Peyer's patch (tissue), 4 donors: ENCODE data around the gene RPA1. TPM values are rescaled to one million over a fixed set of nuclear protein-coding genes. Genes with fewer than 3 reads are reported as not detected.

Experiments
- DNase-seq, 3 donors: peaks; one replicate each; pipeline ENCODE4 v3.0.0-alpha.2; 2017 to 2019
- H3K27ac ChIP-seq, 4 donors: fragments of 200-600 bp; sonication (generic); one replicate each; pipeline ENCODE4 v1.5.1; 2016 to 2019
- H3K27me3 ChIP-seq, 2 donors: fragments of 200-600 bp; sonication (generic); one replicate each; pipeline ENCODE4 v1.5.1; 2019
- H3K36me3 ChIP-seq, 3 donors: fragments of 200-600 bp; sonication (generic); one replicate each; pipeline ENCODE4 v1.5.1; 2016 to 2019
- H3K4me1 ChIP-seq, 4 donors: fragments of 200-600 bp; sonication (generic); one replicate each; pipeline ENCODE4 v1.5.1; 2016 to 2019
- H3K4me3 ChIP-seq, 4 donors: fragments of 200-600 bp; sonication (generic); 1 replicate in 3 of 4; 2 replicates in 1 of 4; pipeline ENCODE4 v1.5.1; 2016 to 2019; ENCODE audit warnings: mild to moderate bottlenecking in 1 of 4
- H3K9me3 ChIP-seq, 4 donors: fragments of 200-600 bp; sonication (generic); one replicate each; pipeline ENCODE4 v1.5.1; 2016 to 2019; ENCODE audit warnings: mild to moderate bottlenecking in 1 of 4
- POLR2A ChIP-seq, 2 donors: fragments of 450-650 bp; IDR thresholded peaks; one replicate each; pipeline ENCODE4 v1.5.1; 2017; ENCODE audit warnings: antibody characterized with exemption in 2 of 2, mild to moderate bottlenecking in 2 of 2, moderate library complexity in 2 of 2
- total RNA-seq, 4 donors: library from RNA; depleted of rRNA; stranded (reverse); fragments of >200 nt; gene quantifications; one replicate each; pipeline ENCODE4 v1.1.0, GENCODE V29; 2016
- TF ChIP-seq, protein P1 (sequence below), 6 experiments: fragments of 450-650 bp in 4 of 6; fragments of 200-600 bp in 2 of 6; sonication (generic) in 1 of 6; IDR thresholded peaks; one replicate each; pipeline ENCODE4 v1.5.1; 2017 to 2019; ENCODE audit warnings: antibody characterized with exemption in 6 of 6, mild to moderate bottlenecking in 3 of 6, moderate library complexity in 1 of 6

RPA1 gene
- total RNA-seq, 4 donors from 2014 or later, result 17.2 to 32.2 (median 26.0) TPM

DNA sequence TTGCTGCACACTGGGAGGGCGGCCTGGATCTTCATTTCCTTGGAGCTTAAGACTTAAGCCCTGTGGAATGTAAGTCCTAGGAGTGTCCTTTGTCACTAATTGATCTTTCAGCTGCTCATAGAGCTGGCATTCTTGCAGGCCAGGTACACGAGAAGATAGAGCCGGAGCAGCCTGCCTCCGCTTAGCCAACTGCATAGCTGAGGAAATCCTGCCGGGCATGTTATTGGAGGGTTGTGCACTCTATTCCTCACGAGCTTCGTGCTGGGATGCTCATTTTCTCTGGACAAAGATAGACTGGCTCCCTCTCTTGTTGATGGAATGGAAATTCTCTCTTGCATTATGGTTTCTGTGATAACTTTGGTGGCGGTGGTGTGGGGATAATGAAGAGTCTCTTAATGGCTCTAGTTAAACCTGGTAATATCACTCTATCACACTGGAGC, 76.9 kb downstream of the RPA1 start:
- H3K36me3 ChIP-seq, result no peaks in the 10 kb centered on the region
- H3K27me3 ChIP-seq, result peaks cover 0 to 15% of the 10 kb centered on the region in 2 donors
- H3K9me3 ChIP-seq, result no peaks in the 10 kb centered on the region
- TF ChIP-seq POLR2A (IDR thresholded peaks at IDR 0.05), result no peak
- TF ChIP-seq, protein P1, sequence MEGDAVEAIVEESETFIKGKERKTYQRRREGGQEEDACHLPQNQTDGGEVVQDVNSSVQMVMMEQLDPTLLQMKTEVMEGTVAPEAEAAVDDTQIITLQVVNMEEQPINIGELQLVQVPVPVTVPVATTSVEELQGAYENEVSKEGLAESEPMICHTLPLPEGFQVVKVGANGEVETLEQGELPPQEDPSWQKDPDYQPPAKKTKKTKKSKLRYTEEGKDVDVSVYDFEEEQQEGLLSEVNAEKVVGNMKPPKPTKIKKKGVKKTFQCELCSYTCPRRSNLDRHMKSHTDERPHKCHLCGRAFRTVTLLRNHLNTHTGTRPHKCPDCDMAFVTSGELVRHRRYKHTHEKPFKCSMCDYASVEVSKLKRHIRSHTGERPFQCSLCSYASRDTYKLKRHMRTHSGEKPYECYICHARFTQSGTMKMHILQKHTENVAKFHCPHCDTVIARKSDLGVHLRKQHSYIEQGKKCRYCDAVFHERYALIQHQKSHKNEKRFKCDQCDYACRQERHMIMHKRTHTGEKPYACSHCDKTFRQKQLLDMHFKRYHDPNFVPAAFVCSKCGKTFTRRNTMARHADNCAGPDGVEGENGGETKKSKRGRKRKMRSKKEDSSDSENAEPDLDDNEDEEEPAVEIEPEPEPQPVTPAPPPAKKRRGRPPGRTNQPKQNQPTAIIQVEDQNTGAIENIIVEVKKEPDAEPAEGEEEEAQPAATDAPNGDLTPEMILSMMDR (IDR thresholded peaks at IDR 0.05), result no peak
- H3K27ac ChIP-seq, result no peak overlapping the region
- no peak overlapping the region for H3K4me3 ChIP-seq
- DNase-seq, result no peak
- H3K4me1 ChIP-seq, result peaks cover 0 to 23% (median 7%) of the 10 kb centered on the region in 4 donors

DNA sequence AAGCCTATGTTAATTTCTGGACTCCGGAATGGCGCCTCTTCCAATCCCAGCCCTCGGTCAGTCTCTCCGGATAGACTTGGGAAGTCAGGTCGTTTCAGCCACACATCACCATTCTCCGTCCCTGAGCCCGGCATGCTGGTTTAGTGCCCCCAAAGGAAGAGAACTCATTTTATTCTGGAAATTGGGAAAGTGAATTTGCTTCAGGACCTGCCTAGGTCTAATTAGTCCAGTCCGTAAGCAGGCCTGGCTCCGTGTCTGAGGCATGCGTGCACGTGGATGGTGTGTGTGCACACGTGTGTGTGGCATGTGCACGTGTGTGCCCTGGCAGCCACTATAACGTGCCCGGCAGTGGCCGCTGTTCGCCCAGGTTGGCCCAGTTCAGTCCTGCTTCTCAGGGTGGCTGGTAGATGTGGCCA, 77.4 kb downstream of the RPA1 start:
- Histone ChIP-seq H3K27me3 (peaks cover 0 to 15% of the 10 kb centered on the region in 2 donors), H3K4me3 (no peak overlapping the region), H3K4me1 (peaks cover 0 to 23% (median 7%) of the 10 kb centered on the region in 4 donors), H3K9me3 (no peaks in the 10 kb centered on the region), H3K36me3 (no peaks in the 10 kb centered on the region), H3K27ac (no peak overlapping the region)
- no peak for DNase-seq
- no peak for TF ChIP-seq POLR2A (IDR thresholded peaks at IDR 0.05)
- TF ChIP-seq, protein P1 (IDR thresholded peaks at IDR 0.05), result peak in 2 of 6 experiments; percentile 13 to 22

GRCh38 chr17:1907909-1908698, 78.3 kb downstream of the RPA1 start:
- TF ChIP-seq, protein P1 (IDR thresholded peaks at IDR 0.05), result no peak
- no peak for TF ChIP-seq POLR2A (IDR thresholded peaks at IDR 0.05)
- H3K4me3 ChIP-seq, result peak overlapping the region in 3 of 4 donors; percentile 20 to 25 (median 24)
- H3K36me3 ChIP-seq, result no peaks in the 10 kb centered on the region
- peaks cover 0 to 15% of the 10 kb centered on the region in 2 donors for H3K27me3 ChIP-seq
- no peak overlapping the region for H3K27ac ChIP-seq
- no peaks in the 10 kb centered on the region for H3K9me3 ChIP-seq
- DNase-seq, result no peak
- peaks cover 0 to 23% (median 7%) of the 10 kb centered on the region in 4 donors for H3K4me1 ChIP-seq

GRCh38 chr17:1908699-1909309, 79.0 kb downstream of the RPA1 start:
- Histone ChIP-seq H3K27me3 (peaks cover 0 to 15% of the 10 kb centered on the region in 2 donors), H3K4me3 (peak overlapping the region in 3 of 4 donors; percentile 20 to 25 (median 24)), H3K27ac (no peak overlapping the region), H3K9me3 (no peaks in the 10 kb centered on the region), H3K4me1 (peaks cover 0 to 23% (median 7%) of the 10 kb centered on the region in 4 donors), H3K36me3 (no peaks in the 10 kb centered on the region)
- peak in 2 of 3 donors; percentile 31 to 71 for DNase-seq
- TF ChIP-seq, protein P1 (IDR thresholded peaks at IDR 0.05), result peak in 4 of 6 experiments; percentile 51 to 68 (median 64)
- no peak for TF ChIP-seq POLR2A (IDR thresholded peaks at IDR 0.05)

DNA sequence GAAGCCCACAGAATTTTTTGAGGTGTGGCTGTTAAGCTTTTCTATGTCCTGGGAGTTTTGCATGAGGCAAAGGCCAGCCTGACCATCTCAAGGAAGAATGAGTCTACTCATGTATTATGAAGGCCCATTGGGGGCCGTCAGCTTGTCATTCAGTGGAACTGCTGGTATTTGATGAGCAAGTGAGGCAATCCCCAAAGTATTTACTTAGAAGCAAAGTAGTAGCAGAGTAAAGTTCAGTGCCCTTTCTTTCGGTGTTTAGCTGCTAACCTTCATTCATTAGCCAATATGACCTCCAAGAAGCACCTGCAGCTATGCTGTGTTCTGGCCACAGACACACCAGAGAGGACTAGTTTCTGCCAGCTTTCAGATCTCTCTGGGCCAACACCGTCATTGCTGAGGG, 80.2 kb downstream of the RPA1 start:
- no peaks in the 10 kb centered on the region for H3K36me3 ChIP-seq
- TF ChIP-seq, protein P1 (IDR thresholded peaks at IDR 0.05), result no peak
- TF ChIP-seq POLR2A (IDR thresholded peaks at IDR 0.05), result no peak
- H3K27me3 ChIP-seq, result peaks cover 0 to 15% of the 10 kb centered on the region in 2 donors
- DNase-seq, result no peak
- H3K27ac ChIP-seq, result no peak overlapping the region
- H3K4me1 ChIP-seq, result peaks cover 0 to 19% (median 7%) of the 10 kb centered on the region in 4 donors
- no peak overlapping the region for H3K4me3 ChIP-seq
- H3K9me3 ChIP-seq, result no peaks in the 10 kb centered on the region
